ENCODE results near the gene ZBTB4. TPM values are rescaled to one million over a fixed set of nuclear protein-coding genes. Genes with fewer than 3 reads are reported as not detected.

ZBTB4 gene
- total and polyA plus RNA-seq, 4 donors, result 20.0 to 81.9 (median 51.5) TPM

DNA sequence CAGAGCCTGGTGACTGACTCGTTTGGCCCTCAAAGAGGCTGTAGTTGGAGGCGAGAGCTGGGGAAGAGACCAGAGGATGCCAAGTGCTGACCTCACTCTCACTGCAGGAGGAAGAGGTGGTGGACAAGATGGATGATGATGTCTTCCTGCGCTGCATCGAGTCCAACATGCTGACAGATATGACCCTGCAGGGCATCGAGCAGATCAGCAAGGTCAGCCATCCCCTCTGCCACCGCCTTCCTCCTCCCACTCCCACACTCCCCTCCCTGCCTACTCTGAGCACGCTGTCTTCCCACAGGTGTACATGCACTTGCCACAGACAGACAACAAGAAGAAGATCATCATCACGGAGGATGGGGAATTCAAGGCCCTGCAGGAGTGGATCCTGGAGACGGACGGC is 31.7 kb upstream of the ZBTB4 start:
- no peak for ATAC-seq (ENCODE audit: low FRiP score)
- no peak for DNase-seq
- H3K27me3 ChIP-seq (ENCODE audit: control insufficient read depth in 1 of 2, insufficient read depth in 2 of 2, low read length in 1 of 2), result no peaks in the 10 kb centered on the region
- peaks cover 0 to 7% of the 10 kb centered on the region in 2 donors for H3K36me3 ChIP-seq (ENCODE audit: control insufficient read depth in 1 of 2, insufficient read depth in 2 of 2, low read length in 1 of 2)
- H3K27ac ChIP-seq (ENCODE audit: low read depth in 1 of 2, low read length in 2 of 2), result no peak overlapping the region
- intact Hi-C loops (cut with DNase I), result loop anchor here in 1 of 2 donors (5.0 kb wide), 1 partner anchor 76 kb away; no protein-coding TSS in a partner anchor
- WGBS, 2 donors, result 69 to 72% methylated on average over 10 of the region's 10 CpGs
- no peaks in the 10 kb centered on the region for H3K4me1 ChIP-seq (ENCODE audit: control insufficient read depth in 1 of 2, insufficient read depth in 2 of 2, low read length in 2 of 2)
- H3K9me3 ChIP-seq (ENCODE audit: control insufficient read depth, low read length), result no peaks in the 10 kb centered on the region
- H3K4me3 ChIP-seq (ENCODE audit: low read length in 2 of 2), result no peak overlapping the region

- DNase-seq, result no peak
- H3K9me3 ChIP-seq (ENCODE audit: control insufficient read depth, low read length), result no peaks in the 10 kb centered on the region
- intact Hi-C loops (cut with DNase I), result loop anchor here in 1 of 2 donors (5.0 kb wide), 1 partner anchor 77 kb away; no protein-coding TSS in a partner anchor
- H3K27ac ChIP-seq (ENCODE audit: low read depth in 1 of 2, low read length in 2 of 2), result no peak overlapping the region
- no peaks in the 10 kb centered on the region for H3K27me3 ChIP-seq (ENCODE audit: control insufficient read depth in 1 of 2, insufficient read depth in 2 of 2, low read length in 1 of 2)
- H3K36me3 ChIP-seq (ENCODE audit: control insufficient read depth in 1 of 2, insufficient read depth in 2 of 2, low read length in 1 of 2), result peaks cover 0 to 7% of the 10 kb centered on the region in 2 donors
- no peak overlapping the region for H3K4me3 ChIP-seq (ENCODE audit: low read length in 2 of 2)
- WGBS, 2 donors, result 82 to 85% methylated on average over 5 of the region's 5 CpGs
- ATAC-seq (ENCODE audit: low FRiP score), result no peak
- H3K4me1 ChIP-seq (ENCODE audit: control insufficient read depth in 1 of 2, insufficient read depth in 2 of 2, low read length in 2 of 2), result no peaks in the 10 kb centered on the region
Observed at GRCh38 chr17:7509937-7510336, 30.5 kb upstream of the ZBTB4 start.

GRCh38 chr17:7508846-7509245 is 29.4 kb upstream of the ZBTB4 start:
- peaks cover under 1 to 7% of the 10 kb centered on the region in 2 donors for H3K36me3 ChIP-seq (ENCODE audit: control insufficient read depth in 1 of 2, insufficient read depth in 2 of 2, low read length in 1 of 2)

GRCh38 chr17:7508145-7508544 is 28.7 kb upstream of the ZBTB4 start:
- Histone ChIP-seq H3K9me3 (ENCODE audit: control insufficient read depth, low read length) (no peaks in the 10 kb centered on the region), H3K36me3 (ENCODE audit: control insufficient read depth in 1 of 2, insufficient read depth in 2 of 2, low read length in 1 of 2) (peaks cover 5 to 11% of the 10 kb centered on the region in 2 donors), H3K27me3 (ENCODE audit: control insufficient read depth in 1 of 2, insufficient read depth in 2 of 2, low read length in 1 of 2) (no peaks in the 10 kb centered on the region), H3K27ac (ENCODE audit: low read depth in 1 of 2, low read length in 2 of 2) (no peak overlapping the region), H3K4me1 (ENCODE audit: control insufficient read depth in 1 of 2, insufficient read depth in 2 of 2, low read length in 2 of 2) (no peaks in the 10 kb centered on the region), H3K4me3 (ENCODE audit: low read length in 2 of 2) (no peak overlapping the region)
- ATAC-seq (ENCODE audit: low FRiP score), result no peak
- intact Hi-C loops (cut with DNase I), result no loop called here
- DNase-seq, result no peak
- WGBS, 2 donors, result 91 to 92% methylated on average over 11 of the region's 11 CpGs

More at GRCh38 chr17:7508846-7509245, 29.4 kb upstream of the ZBTB4 start:
- Histone ChIP-seq H3K4me1 (ENCODE audit: control insufficient read depth in 1 of 2, insufficient read depth in 2 of 2, low read length in 2 of 2) (no peaks in the 10 kb centered on the region), H3K27me3 (ENCODE audit: control insufficient read depth in 1 of 2, insufficient read depth in 2 of 2, low read length in 1 of 2) (no peaks in the 10 kb centered on the region), H3K9me3 (ENCODE audit: control insufficient read depth, low read length) (no peaks in the 10 kb centered on the region), H3K27ac (ENCODE audit: low read depth in 1 of 2, low read length in 2 of 2) (no peak overlapping the region), H3K4me3 (ENCODE audit: low read length in 2 of 2) (no peak overlapping the region)
- intact Hi-C loops (cut with DNase I), result no loop called here
- ATAC-seq (ENCODE audit: low FRiP score), result no peak
- DNase-seq, result no peak
- WGBS, 2 donors, result 88 to 91% methylated on average over 9 of the region's 9 CpGs

DNA sequence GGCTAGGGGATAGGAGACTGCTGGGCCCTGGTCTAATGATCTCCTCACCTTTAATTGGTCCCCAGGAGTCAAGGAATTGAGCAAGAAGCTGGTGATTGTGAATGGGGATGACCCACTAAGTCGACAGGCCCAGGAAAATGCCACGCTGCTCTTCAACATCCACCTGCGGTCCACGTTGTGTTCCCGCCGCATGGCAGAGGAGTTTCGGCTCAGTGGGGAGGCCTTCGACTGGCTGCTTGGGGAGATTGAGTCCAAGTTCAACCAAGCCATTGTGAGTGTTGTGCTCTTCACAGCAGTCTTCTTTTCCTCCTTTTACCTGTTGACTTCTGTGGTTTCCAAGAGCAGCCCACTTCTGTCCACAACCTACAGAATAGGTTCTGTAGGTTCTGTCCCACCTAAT is 24.1 kb upstream of the ZBTB4 start:
- Histone ChIP-seq H3K27ac (ENCODE audit: low read depth in 1 of 2, low read length in 2 of 2) (no peak overlapping the region), H3K9me3 (ENCODE audit: control insufficient read depth, low read length) (no peaks in the 10 kb centered on the region), H3K36me3 (ENCODE audit: control insufficient read depth in 1 of 2, insufficient read depth in 2 of 2, low read length in 1 of 2) (peaks cover 14 to 18% of the 10 kb centered on the region in 2 donors), H3K27me3 (ENCODE audit: control insufficient read depth in 1 of 2, insufficient read depth in 2 of 2, low read length in 1 of 2) (no peaks in the 10 kb centered on the region), H3K4me3 (ENCODE audit: low read length in 2 of 2) (no peak overlapping the region), H3K4me1 (ENCODE audit: control insufficient read depth in 1 of 2, insufficient read depth in 2 of 2, low read length in 2 of 2) (no peaks in the 10 kb centered on the region)
- no peak for ATAC-seq (ENCODE audit: low FRiP score)
- 92% methylated on average over 8 of the region's 8 CpGs for WGBS, 2 donors
- intact Hi-C loops (cut with DNase I), result no loop called here
- DNase-seq, result no peak

DNA sequence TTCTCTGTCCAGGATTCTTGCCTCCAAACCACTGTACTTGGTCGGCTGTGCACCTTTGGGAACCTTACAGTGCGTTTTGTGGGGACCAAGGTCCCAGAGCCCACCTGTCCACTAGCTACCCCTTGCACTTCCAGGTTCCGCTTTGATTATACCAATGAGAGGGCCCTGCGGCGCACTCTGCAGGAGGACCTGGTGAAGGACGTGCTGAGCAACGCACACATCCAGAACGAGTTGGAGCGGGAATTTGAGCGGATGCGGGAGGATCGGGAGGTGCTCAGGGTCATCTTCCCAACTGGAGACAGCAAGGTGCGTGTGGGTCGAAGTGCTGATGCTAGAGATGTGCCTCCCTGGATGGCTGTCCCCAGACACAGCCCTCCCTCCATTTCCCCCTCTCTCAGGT is 23.6 kb upstream of the ZBTB4 start:
- H3K27ac ChIP-seq (ENCODE audit: low read depth in 1 of 2, low read length in 2 of 2), result no peak overlapping the region
- no peaks in the 10 kb centered on the region for H3K27me3 ChIP-seq (ENCODE audit: control insufficient read depth in 1 of 2, insufficient read depth in 2 of 2, low read length in 1 of 2)
- 83 to 85% methylated on average over 14 of the region's 14 CpGs for WGBS, 2 donors
- no peaks in the 10 kb centered on the region for H3K9me3 ChIP-seq (ENCODE audit: control insufficient read depth, low read length)
- DNase-seq, result no peak
- H3K36me3 ChIP-seq (ENCODE audit: control insufficient read depth in 1 of 2, insufficient read depth in 2 of 2, low read length in 1 of 2), result peaks cover 14 to 17% of the 10 kb centered on the region in 2 donors
- H3K4me3 ChIP-seq (ENCODE audit: low read length in 2 of 2), result no peak overlapping the region
- intact Hi-C loops (cut with DNase I), result no loop called here
- ATAC-seq (ENCODE audit: low FRiP score), result no peak
- H3K4me1 ChIP-seq (ENCODE audit: control insufficient read depth in 1 of 2, insufficient read depth in 2 of 2, low read length in 2 of 2), result no peaks in the 10 kb centered on the region

DNA sequence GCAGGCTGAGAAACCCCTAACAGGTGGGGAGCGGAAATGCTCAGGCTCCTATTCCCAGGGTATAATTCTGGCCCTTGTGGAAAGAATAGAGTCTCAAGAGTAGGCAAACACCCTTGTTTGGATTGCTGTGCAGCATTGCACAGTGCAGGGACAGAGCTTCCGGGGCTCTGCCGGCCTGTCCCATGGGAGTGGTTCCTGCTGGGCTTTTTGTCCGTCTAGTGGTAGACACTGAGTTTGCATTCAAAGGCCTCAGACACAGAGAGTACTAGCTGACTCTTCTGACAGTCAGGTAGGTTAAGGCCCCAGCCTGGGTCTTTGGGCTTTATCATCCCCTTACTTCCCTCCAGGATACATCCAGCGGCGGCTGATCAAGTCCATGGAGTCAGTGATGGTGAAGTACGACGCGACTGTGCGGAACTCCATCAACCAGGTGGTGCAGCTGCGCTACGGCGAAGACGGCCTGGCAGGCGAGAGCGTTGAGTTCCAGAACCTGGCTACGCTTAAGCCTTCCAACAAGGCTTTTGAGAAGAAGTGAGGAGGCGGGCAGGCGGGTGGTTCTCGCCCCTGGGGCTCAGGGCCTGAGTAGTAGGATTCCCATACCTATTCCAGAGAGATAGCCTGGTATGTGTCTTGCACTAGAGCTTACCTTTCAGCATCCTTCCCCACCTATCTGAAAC is 22.9 kb upstream of the ZBTB4 start:
- intact Hi-C loops (cut with DNase I), result no loop called here
- ATAC-seq (ENCODE audit: low FRiP score) (no peak), DNase-seq (no peak)
- H3K27me3 ChIP-seq (ENCODE audit: control insufficient read depth in 1 of 2, insufficient read depth in 2 of 2, low read length in 1 of 2), result no peaks in the 10 kb centered on the region
- no peak overlapping the region for H3K27ac ChIP-seq (ENCODE audit: low read depth in 1 of 2, low read length in 2 of 2)
- H3K4me1 ChIP-seq (ENCODE audit: control insufficient read depth in 1 of 2, insufficient read depth in 2 of 2, low read length in 2 of 2), result no peaks in the 10 kb centered on the region
- WGBS, 2 donors, result 87 to 88% methylated on average over 20 of the region's 20 CpGs
- no peaks in the 10 kb centered on the region for H3K9me3 ChIP-seq (ENCODE audit: control insufficient read depth, low read length)
- H3K36me3 ChIP-seq (ENCODE audit: control insufficient read depth in 1 of 2, insufficient read depth in 2 of 2, low read length in 1 of 2), result peaks cover 14 to 20% of the 10 kb centered on the region in 2 donors
- H3K4me3 ChIP-seq (ENCODE audit: low read length in 2 of 2), result no peak overlapping the region

DNA sequence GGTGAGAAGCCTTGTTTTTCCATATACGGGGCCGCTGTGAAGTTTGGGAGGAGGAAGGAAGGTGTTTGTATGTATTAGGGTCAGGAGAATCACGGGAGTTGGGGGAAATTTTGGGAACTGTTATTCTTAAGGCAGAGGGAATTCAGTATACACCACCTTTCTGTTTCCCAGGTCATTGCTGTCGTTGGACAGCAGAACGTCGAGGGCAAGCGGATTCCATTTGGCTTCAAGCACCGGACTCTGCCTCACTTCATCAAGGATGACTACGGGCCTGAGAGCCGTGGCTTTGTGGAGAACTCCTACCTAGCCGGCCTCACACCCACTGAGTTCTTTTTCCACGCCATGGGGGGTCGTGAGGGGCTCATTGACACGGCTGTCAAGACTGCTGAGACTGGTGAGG is 22.3 kb upstream of the ZBTB4 start:
- 79 to 81% methylated on average over 14 of the region's 14 CpGs for WGBS, 2 donors
- peak in 1 of 2 donors; percentile 52 for DNase-seq
- Histone ChIP-seq H3K36me3 (ENCODE audit: control insufficient read depth in 1 of 2, insufficient read depth in 2 of 2, low read length in 1 of 2) (peaks cover 14 to 21% of the 10 kb centered on the region in 2 donors), H3K27me3 (ENCODE audit: control insufficient read depth in 1 of 2, insufficient read depth in 2 of 2, low read length in 1 of 2) (no peaks in the 10 kb centered on the region), H3K4me3 (ENCODE audit: low read length in 2 of 2) (no peak overlapping the region), H3K27ac (ENCODE audit: low read depth in 1 of 2, low read length in 2 of 2) (no peak overlapping the region), H3K4me1 (ENCODE audit: control insufficient read depth in 1 of 2, insufficient read depth in 2 of 2, low read length in 2 of 2) (no peaks in the 10 kb centered on the region), H3K9me3 (ENCODE audit: control insufficient read depth, low read length) (no peaks in the 10 kb centered on the region)
- ATAC-seq (ENCODE audit: low FRiP score), result no peak
- intact Hi-C loops (cut with DNase I), result no loop called here

DNA sequence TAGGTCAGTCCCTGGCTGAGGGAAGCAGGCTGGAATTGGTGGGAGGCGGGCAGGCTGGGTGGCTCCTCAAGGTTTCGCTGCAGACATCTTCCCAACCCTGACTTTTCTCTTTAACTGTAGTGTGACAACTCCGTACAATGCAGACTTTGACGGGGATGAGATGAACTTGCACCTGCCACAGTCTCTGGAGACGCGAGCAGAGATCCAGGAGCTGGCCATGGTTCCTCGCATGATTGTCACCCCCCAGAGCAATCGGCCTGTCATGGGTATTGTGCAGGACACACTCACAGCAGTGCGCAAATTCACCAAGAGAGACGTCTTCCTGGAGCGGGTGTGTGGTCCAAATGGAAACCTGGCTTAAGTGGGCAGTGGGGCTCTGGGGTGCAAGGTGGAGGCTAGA is 19.7 kb upstream of the ZBTB4 start:
- peaks cover 14 to 24% of the 10 kb centered on the region in 2 donors for H3K36me3 ChIP-seq (ENCODE audit: control insufficient read depth in 1 of 2, insufficient read depth in 2 of 2, low read length in 1 of 2)
- no peaks in the 10 kb centered on the region for H3K4me1 ChIP-seq (ENCODE audit: control insufficient read depth in 1 of 2, insufficient read depth in 2 of 2, low read length in 2 of 2)
- H3K9me3 ChIP-seq (ENCODE audit: control insufficient read depth, low read length), result no peaks in the 10 kb centered on the region
- intact Hi-C loops (cut with DNase I), result no loop called here
- no peak for ATAC-seq (ENCODE audit: low FRiP score)
- no peak for DNase-seq
- no peaks in the 10 kb centered on the region for H3K27me3 ChIP-seq (ENCODE audit: control insufficient read depth in 1 of 2, insufficient read depth in 2 of 2, low read length in 1 of 2)
- H3K4me3 ChIP-seq (ENCODE audit: low read length in 2 of 2), result no peak overlapping the region
- H3K27ac ChIP-seq (ENCODE audit: low read depth in 1 of 2, low read length in 2 of 2), result no peak overlapping the region
- 84 to 85% methylated on average over 11 of the region's 11 CpGs for WGBS, 2 donors

All from aorta (tissue), 5 donors.